Measurements from ENCODE around the gene AP3M1. TPM values are rescaled to one million over a fixed set of nuclear protein-coding genes. Genes with fewer than 3 reads are reported as not detected.

The AP3M1 gene
- total RNA-seq, 2 donors from 2014 or later = 53.3 to 60.7 TPM

DNA sequence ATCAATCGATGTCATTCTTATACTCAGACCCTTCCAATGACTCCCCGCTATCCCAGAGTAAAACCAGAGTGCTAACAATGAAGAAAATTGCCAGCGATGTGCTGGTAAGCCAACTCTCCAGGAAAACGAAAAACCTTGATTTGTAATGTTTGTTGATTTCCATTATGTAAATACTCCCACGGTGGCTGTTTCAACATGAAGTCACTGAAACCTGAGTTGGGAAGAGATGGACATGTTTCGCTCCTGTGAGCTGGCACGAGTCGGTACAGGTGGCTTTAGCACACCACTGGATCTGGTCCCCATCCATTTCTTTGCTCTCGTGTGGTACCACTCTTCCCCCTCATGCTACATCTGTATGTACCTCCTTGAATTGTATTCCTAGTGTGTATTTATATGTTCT is 52.9 kb downstream of the AP3M1 start:
- Mint-ChIP-seq H3K27ac (no peak overlapping the region), H3K27me3 (no peaks in the 10 kb centered on the region), H3K4me3 (no peak overlapping the region), H3K9me3 (no peaks in the 10 kb centered on the region), H3K36me3 (peaks cover 27% of the 10 kb centered on the region), H3K4me1 (ENCODE audit: low read depth in 2 of 2) (peaks cover 0 to 3% of the 10 kb centered on the region in 2 donors)
- no peak for ATAC-seq
- no peak for DNase-seq (ENCODE audit: low spot score)

DNA sequence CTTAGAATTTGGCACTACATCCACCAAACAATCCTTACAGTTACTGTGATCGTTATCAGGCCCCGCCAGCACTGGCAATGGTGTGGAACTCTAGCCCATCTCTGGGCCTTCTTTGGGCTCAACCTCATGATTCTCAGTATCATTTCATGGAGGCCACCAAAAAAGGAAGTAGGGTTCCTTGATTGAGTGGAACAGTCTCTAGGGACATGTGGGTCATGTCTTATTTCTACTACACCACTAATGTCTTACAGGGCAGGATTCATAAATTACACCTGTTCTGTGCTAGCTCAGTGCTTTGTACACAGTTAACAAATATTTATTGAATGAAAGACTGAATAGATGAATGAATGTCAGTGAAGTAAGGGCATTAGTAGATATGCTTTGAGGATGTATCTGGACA is 53.9 kb downstream of the AP3M1 start:
- Mint-ChIP-seq H3K4me3 (no peak overlapping the region), H3K36me3 (peaks cover 27% of the 10 kb centered on the region), H3K4me1 (ENCODE audit: low read depth in 2 of 2) (peaks cover 0 to 3% of the 10 kb centered on the region in 2 donors), H3K9me3 (no peaks in the 10 kb centered on the region), H3K27ac (peak overlapping the region; percentile 23 to 54), H3K27me3 (no peaks in the 10 kb centered on the region)
- DNase-seq (ENCODE audit: low spot score) = no peak
- no peak for ATAC-seq

GRCh38 chr10:74094231-74094630 is 56.4 kb downstream of the AP3M1 start:
- ATAC-seq (no peak), DNase-seq (ENCODE audit: low spot score) (no peak)
- Mint-ChIP-seq H3K36me3 (peaks cover 30% of the 10 kb centered on the region), H3K4me3 (no peak overlapping the region), H3K27me3 (no peaks in the 10 kb centered on the region), H3K27ac (peak overlapping the region in 1 of 2 donors; percentile 49), H3K9me3 (no peaks in the 10 kb centered on the region), H3K4me1 (ENCODE audit: low read depth in 2 of 2) (peaks cover 0 to 5% of the 10 kb centered on the region in 2 donors)

- ATAC-seq (no peak), DNase-seq (ENCODE audit: low spot score) (no peak)
- peak overlapping the region in 1 of 2 donors; percentile 49 for H3K27ac Mint-ChIP-seq
- peaks cover 0 to 5% of the 10 kb centered on the region in 2 donors for H3K4me1 Mint-ChIP-seq (ENCODE audit: low read depth in 2 of 2)
- H3K36me3 Mint-ChIP-seq = peaks cover 25% of the 10 kb centered on the region
- no peaks in the 10 kb centered on the region for H3K9me3 Mint-ChIP-seq
- no peak overlapping the region for H3K4me3 Mint-ChIP-seq
- H3K27me3 Mint-ChIP-seq = no peaks in the 10 kb centered on the region
Observed at GRCh38 chr10:74093530-74094164, 57.0 kb downstream of the AP3M1 start.

DNA sequence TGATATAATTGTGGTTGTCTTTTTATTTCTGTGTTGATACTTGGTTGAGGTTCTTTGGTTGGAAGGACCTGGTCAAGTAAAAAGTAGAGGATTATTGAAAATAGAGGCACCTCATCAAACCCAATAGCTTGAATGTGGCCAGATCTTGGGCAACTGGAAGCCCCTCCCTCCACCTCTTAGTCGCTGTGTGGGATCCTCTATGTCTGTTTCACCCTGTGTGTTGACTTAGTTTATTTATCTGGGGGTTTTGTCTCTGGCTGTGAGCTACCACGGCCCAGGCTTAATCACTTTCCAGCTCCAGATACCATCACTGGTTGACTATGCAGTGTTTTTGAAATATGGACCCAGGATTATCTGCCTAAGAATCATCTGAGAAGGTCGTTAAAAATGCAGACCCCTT is 58.3 kb downstream of the AP3M1 start:
- Mint-ChIP-seq H3K27me3 (no peaks in the 10 kb centered on the region), H3K36me3 (peaks cover 17% of the 10 kb centered on the region), H3K9me3 (no peaks in the 10 kb centered on the region), H3K4me3 (no peak overlapping the region), H3K27ac (no peak overlapping the region), H3K4me1 (ENCODE audit: low read depth in 2 of 2) (peaks cover 0 to 5% of the 10 kb centered on the region in 2 donors)
- ATAC-seq (no peak), DNase-seq (ENCODE audit: low spot score) (no peak)

GRCh38 chr10:74088722-74089121 is 61.9 kb downstream of the AP3M1 start:
- no peak for DNase-seq (ENCODE audit: low spot score)
- H3K9me3 Mint-ChIP-seq = no peaks in the 10 kb centered on the region
- ATAC-seq = no peak
- H3K4me1 Mint-ChIP-seq (ENCODE audit: low read depth in 2 of 2) = peaks cover 14 to 23% of the 10 kb centered on the region in 2 donors
- no peaks in the 10 kb centered on the region for H3K27me3 Mint-ChIP-seq
- H3K36me3 Mint-ChIP-seq = peaks cover 15% of the 10 kb centered on the region
- H3K4me3 Mint-ChIP-seq = no peak overlapping the region
- peak overlapping the region in 1 of 2 donors; percentile 60 for H3K27ac Mint-ChIP-seq

- no peak for ATAC-seq
- Mint-ChIP-seq H3K4me3 (no peak overlapping the region), H3K9me3 (no peaks in the 10 kb centered on the region), H3K27ac (peak overlapping the region; percentile 83 to 93), H3K4me1 (ENCODE audit: low read depth in 2 of 2) (peaks cover 23 to 34% of the 10 kb centered on the region in 2 donors), H3K27me3 (no peaks in the 10 kb centered on the region), H3K36me3 (peaks cover 15% of the 10 kb centered on the region)
- DNase-seq (ENCODE audit: low spot score) = no peak
Observed at GRCh38 chr10:74086317-74086716, 64.3 kb downstream of the AP3M1 start.

DNA sequence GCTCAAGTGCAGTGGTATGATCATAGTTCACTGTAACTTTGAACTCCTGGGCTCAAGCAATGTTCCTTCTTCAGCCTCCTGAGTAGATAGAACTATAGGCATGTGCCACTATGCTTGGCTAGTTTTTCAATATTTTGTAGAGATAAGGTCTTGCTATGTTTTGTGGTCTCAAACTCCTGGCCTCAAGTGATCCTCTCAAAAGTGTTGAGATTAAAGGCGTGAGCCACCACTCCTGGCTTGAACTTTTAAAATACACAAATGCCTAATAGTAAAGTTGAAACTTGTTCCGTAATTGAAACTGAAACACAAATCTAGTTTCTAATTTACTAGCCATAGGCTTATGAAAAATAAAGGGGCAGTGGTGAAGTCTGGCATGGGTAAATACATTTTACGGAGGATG is 65.7 kb downstream of the AP3M1 start:
- ATAC-seq = peak; percentile 90 to 93
- H3K27me3 Mint-ChIP-seq = no peaks in the 10 kb centered on the region
- H3K4me3 Mint-ChIP-seq = peak overlapping the region; percentile 79

DNA sequence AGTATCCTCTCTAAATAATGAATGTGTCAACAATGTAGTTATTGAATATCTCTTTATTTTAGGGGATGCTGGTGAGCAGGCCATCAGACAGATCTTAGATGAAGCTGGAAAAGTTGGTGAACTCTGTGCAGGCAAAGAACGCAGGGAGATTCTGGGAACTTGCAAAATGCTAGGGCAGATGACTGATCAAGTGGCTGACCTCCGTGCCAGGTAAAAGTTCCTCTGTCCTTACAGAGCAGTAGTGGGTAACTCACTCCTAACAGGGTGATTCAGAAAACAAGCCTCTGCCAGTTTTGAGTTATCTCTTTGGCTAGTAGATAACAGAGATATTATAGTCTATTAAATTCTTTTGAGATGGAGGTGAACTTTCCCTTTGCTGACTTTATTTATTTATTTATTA is 67.3 kb downstream of the AP3M1 start:
- ATAC-seq = no peak
- peaks cover 8% of the 10 kb centered on the region for H3K36me3 Mint-ChIP-seq
- peaks cover 42 to 60% of the 10 kb centered on the region in 2 donors for H3K4me1 Mint-ChIP-seq (ENCODE audit: low read depth in 2 of 2)

More for the DNA sequence above, 65.7 kb downstream of the AP3M1 start:
- peaks cover 10% of the 10 kb centered on the region for H3K36me3 Mint-ChIP-seq
- peak overlapping the region; percentile 83 to 93 for H3K27ac Mint-ChIP-seq
- H3K9me3 Mint-ChIP-seq = no peaks in the 10 kb centered on the region
- no peak for DNase-seq (ENCODE audit: low spot score)
- peaks cover 29 to 45% of the 10 kb centered on the region in 2 donors for H3K4me1 Mint-ChIP-seq (ENCODE audit: low read depth in 2 of 2)

GRCh38 chr10:74081941-74082718 is 68.5 kb downstream of the AP3M1 start:
- peak overlapping the region; percentile 97 to 99 for H3K27ac Mint-ChIP-seq
- peaks cover 12% of the 10 kb centered on the region for H3K36me3 Mint-ChIP-seq
- ATAC-seq (no peak), DNase-seq (ENCODE audit: low spot score) (no peak)
- H3K27me3 Mint-ChIP-seq = no peaks in the 10 kb centered on the region
- H3K4me3 Mint-ChIP-seq = no peak overlapping the region
- H3K4me1 Mint-ChIP-seq (ENCODE audit: low read depth in 2 of 2) = peaks cover 51 to 72% of the 10 kb centered on the region in 2 donors
- no peaks in the 10 kb centered on the region for H3K9me3 Mint-ChIP-seq

More for the DNA sequence above, 67.3 kb downstream of the AP3M1 start:
- Mint-ChIP-seq H3K9me3 (no peaks in the 10 kb centered on the region), H3K27me3 (no peaks in the 10 kb centered on the region), H3K4me3 (no peak overlapping the region), H3K27ac (peak overlapping the region; percentile 41 to 99)
- DNase-seq (ENCODE audit: low spot score) = no peak

- Mint-ChIP-seq H3K27me3 (no peaks in the 10 kb centered on the region), H3K4me3 (peak overlapping the region; percentile 6), H3K27ac (peak overlapping the region; percentile 97 to 99), H3K4me1 (ENCODE audit: low read depth in 2 of 2) (peaks cover 52 to 76% of the 10 kb centered on the region in 2 donors), H3K36me3 (peaks cover 12% of the 10 kb centered on the region), H3K9me3 (no peaks in the 10 kb centered on the region)
- ATAC-seq = no peak
- DNase-seq (ENCODE audit: low spot score) = peak; percentile 66
Observed at GRCh38 chr10:74081192-74081803, 69.3 kb downstream of the AP3M1 start.

- Mint-ChIP-seq H3K27ac (peak overlapping the region; percentile 97 to 99), H3K9me3 (no peaks in the 10 kb centered on the region), H3K36me3 (peaks cover 16% of the 10 kb centered on the region), H3K27me3 (no peaks in the 10 kb centered on the region), H3K4me1 (ENCODE audit: low read depth in 2 of 2) (peaks cover 54 to 70% of the 10 kb centered on the region in 2 donors), H3K4me3 (peak overlapping the region; percentile 82)
- no peak for DNase-seq (ENCODE audit: low spot score)
- ATAC-seq = peak in 1 of 2 donors; percentile 73
Observed at GRCh38 chr10:74079936-74080590, 70.6 kb downstream of the AP3M1 start.

DNA sequence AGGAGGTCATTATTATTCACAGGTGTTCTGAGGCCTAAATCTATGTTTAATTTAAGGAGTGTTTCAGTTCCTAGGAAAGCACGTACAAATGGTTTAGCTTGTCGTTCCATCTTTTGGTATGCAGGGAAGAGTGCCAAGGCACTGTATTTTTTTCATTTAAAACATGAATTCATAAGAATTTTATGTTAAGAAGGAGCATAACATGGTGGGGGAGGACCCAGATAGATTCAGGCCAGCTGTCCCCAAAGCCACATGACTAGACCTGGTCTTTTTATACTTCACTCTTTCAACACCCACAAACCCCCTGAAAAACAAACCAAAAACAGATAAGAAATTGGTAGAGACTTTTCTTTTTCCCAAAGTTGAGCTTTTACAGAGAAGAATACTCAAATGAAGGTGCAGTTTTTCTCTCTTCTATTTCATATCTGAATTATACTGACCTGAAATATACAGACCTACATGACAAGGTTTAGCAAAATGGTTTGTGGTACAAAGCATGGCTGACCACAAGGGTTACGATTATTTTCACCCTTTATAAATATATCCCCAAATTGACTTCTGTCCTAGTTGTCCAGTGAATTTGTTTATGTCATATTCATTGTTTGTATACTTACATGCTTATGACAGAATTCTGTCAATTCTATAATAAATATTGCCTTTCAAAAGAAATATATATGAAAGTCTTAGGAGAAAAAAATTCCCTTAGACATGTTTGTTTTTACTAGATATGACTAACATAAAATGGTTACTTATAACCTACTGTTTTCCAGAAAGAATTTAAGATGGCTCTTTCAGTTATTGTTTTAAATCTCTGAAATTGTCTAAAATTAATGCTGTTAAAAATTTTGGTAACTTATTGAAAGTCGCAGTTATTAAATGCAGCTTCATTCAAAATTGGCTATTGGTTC is 71.3 kb downstream of the AP3M1 start:
- peak overlapping the region; percentile 97 to 99 for H3K27ac Mint-ChIP-seq
- DNase-seq (ENCODE audit: low spot score) = no peak
- H3K36me3 Mint-ChIP-seq = peaks cover 11% of the 10 kb centered on the region
- H3K9me3 Mint-ChIP-seq = no peaks in the 10 kb centered on the region
- H3K4me1 Mint-ChIP-seq (ENCODE audit: low read depth in 2 of 2) = peaks cover 58 to 65% of the 10 kb centered on the region in 2 donors
- peak in 1 of 2 donors; percentile 53 for ATAC-seq
- H3K27me3 Mint-ChIP-seq = no peaks in the 10 kb centered on the region
- H3K4me3 Mint-ChIP-seq = peak overlapping the region; percentile 82

Measured in natural killer cell treated with Interleukin-12 subunit alpha and Interleukin-12 subunit beta and Interleukin-15 and Interleukin-18, amount 100 ng/mL, for 72 hours (primary cell).